Activated gamma-delta T cell treated with anti-CD3 and anti-CD28 coated beads, Interleukin-2, amount 50 U/mL, for 16 hours (primary cell): Measurements from ENCODE around the gene CLMP.
"Not testable (repeated sequence)": the region's sequence is repeated elsewhere in the genome, so short reads cannot be mapped to it uniquely, and the experiment has no call there.

ENCODE experiments used
- DNase-seq: peaks from one replicate; pipeline ENCODE4 v3.0.0-alpha.2; 2020; ENCODE audit warnings: low read depth

Gene CLMP

DNA sequence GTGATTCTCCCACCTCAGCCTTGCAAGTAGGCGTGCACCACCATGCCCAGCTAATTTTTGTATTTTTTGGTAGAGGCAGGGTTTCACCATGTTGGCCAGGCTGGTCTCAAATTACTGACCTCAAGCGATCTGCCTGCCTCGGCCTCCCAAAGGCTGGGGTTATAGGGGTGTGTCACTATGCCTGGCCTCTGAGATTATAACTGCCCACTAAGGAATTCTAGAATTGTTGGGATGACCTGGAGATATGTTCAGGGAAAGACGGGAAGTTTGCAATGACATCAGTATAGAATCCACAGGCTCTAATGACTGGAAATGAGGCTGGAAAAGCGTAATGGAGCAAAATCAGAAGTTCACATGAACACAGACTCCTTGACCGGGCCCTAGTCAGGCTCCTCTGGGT lies 62.2 kb downstream of the CLMP start:
- no peak for DNase-seq

DNA sequence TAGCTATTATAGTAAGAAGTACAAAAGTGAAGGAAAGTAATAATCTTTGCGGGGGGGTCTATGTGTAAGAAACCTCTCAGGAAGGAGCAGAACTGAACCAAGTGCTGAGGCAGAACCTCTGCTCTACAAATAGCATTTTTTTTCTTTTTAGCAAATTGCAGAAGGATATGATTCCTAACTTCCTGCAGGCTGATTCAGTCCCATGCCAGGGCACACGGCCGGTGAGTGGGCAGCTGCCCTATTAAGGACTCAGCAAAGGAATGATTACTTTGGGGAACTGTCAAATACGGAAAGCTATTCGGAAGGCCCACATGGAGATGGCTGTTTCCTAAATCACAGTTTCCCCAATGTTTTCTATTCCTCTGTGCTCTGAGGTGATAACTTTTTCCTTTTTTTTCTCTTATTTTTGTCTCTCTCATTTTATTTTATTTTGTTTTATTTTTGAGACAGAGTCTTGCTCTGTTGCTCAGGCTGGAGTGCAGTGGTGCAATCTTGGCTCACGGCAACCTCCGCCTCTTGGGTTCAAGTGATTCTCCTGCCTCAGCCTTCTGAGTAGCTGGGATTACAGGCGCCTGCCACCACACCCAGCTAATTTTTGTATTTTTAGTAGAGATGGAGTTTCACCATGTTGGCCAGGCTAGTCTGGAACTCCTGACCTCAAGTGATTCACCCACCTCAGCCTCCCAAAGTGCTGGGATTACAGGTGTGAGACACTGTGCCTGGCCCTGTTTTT lies 62.8 kb downstream of the CLMP start:
- DNase-seq: not testable (repeated sequence)

DNA sequence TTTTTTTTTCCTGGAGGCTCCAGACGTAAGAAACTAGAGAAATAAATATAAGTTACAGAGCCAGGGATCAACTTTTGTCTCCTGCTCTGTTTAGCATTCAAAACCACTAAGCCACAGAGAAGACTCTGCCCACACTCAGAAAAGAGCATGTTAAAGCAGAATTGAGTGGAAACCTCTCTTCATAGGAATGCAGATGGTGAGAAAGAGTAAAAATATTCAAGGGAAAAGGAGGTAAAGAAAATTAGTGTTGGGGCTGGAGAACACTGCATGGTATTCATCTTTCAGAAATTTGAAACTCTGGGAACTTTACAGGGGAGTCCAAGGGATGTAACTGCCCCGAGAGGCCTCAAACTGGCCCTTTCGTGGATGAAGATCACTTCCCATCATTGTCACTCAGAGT lies 65.1 kb downstream of the CLMP start:
- DNase-seq: no peak

DNA sequence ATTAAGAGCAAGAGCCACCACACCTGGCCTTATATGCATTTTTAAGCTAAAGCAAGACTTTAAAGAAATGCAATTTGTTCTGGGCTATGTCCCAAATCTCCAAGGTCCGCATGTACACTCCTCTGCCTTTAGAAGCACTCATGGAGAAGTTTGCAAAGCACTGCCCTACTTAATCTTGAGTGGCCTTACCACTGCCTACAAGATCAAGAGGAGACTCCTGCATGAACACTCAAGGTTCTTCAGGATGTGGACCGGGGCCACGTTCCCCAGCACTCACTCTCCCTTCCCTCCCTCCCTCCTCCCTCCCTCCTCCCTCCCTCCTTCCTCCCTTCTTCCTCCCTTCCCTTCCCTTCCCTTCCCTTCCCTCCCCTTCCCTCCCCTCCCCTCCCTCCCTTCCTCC lies 69.9 kb downstream of the CLMP start:
- DNase-seq: no peak

DNA sequence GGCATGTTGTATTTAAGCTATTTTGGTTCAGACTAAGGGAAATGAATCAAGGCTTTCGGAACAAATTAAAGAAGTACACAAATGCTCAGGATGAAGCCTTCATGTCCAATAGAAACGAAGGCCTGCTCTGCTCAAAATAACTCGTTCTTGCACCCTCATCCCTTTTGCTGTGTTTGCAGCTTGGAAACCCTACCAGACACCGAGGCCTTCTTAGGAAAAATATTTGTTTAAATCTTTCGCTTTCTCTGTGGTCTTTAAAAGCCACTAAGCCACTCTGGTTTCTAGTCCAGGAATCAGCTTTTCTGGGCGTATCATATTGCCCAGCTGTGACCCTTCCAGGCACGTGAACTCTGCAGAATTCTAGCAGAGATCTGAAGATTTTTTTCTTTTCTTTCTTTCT lies 72.2 kb downstream of the CLMP start:
- no peak for DNase-seq

DNA sequence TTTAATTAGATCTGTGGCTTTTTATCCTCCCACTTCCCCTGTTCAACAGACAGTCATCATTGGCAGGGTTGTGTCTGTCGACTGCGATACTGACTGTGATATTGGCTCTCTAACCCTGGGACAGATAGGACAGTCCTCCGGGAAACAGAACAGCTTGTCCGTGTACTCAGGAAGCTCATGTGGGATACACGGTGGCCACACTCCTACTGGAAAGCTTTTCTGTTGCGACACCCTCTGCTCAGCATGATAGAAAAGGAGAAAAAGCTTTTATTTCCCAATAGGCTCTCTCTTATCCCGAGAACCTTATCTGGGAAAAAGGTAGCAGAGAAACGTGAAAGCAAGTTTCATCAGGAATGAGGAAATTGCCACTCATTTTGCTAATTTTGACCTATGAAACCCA lies 72.7 kb downstream of the CLMP start:
- DNase-seq: no peak

DNA sequence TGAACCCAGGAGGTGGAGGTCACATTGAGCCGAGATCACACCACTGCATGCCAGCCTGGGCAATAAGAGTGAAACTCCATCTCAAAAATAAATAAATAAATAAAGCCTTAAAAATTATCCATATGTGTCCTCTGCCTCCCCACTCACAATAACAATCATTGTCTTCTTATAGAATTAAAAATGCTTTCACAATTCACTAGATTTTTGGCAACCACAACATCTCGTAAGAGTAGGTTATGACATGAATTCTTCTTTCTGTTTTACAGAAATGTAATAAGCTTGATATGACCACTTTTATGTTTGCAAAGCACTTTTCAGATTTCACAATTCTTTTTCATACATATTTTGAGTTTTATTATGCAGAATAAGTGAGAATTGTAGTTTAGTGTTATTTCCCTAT lies 78.6 kb downstream of the CLMP start:
- no peak for DNase-seq

DNA sequence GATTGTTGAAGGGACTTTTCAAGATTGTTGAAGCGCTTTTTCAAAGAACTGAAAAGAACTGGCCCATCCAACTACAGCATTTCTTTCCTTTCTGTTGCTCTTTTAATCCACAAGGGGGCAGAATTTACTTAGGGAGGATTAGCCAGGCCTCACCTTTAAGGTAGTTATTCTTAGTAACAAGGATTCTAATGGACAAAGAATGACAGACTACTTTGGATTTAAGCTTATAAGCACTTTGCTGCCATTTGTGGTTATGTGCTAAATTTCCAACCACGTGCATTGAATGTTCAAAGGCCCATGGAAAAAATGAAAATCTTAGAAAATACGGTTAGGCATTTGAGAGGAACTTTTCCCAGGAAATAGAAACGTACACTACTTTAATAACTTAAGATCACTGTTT lies 83.6 kb downstream of the CLMP start:
- no peak for DNase-seq

DNA sequence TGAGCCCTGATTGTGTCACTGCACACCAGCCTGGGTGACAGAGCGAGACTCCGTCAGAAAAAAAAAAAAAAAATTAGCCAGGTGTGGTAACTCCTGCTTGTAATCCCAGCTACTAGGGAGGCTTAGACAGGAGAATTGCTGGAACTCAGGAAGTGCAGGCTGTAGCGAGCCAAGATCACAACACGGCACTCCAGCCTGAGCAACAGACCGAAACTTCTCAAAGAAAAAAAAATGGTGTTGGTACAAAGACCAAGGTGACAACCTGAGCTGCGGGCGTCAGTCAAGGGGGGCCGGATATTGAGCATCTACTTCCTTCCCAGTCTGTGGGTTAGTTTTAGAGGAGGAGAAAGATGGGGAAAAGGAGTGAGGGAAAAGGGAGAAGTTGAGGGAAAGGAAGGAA lies 84.7 kb downstream of the CLMP start:
- no peak for DNase-seq

DNA sequence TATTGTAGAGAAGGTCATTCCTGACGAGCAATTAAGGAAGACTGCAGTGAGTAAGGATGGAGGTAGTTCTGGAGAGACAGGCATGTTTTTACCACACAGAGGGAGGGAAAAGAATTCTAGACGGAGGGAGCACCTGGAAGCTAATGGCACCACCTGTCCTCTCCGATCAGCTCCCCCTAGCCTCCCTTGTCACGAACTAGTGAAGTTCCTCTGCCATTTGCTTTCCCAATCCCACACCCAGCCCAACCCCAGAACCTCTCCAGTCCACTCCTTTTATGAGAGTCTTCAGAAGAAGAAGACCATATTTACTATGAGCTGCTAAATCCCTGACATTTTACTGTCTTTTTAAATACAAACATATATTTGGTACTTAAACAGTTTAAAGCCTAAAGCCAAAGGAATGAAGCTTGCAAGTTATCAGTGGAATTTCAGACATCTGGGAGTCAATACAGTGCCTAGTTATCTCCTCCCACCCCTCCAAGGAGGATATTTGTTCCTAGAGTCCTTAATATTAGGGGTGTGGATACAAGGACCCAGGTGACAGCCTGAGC lies 87.0 kb downstream of the CLMP start:
- DNase-seq: no peak

DNA sequence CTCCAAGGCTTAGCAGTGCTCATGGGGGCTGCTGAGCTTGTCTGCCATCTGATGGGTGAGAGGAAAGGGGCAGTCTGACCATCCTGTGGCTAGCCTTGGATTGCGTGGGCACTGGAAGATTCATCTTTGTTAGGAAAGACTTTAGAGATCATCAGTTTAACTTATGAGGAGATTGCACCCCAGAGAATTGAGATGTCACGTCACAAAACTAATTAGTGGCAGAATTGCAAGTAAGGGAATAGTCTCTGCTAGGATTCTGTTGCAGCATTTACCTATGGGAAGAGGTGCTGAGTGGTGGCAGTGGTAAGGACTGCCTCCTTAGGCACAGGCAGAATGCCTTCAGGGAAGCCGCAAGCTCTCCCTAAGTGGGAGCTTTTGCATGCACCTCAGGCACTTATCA lies 90.4 kb downstream of the CLMP start:
- no peak for DNase-seq

DNA sequence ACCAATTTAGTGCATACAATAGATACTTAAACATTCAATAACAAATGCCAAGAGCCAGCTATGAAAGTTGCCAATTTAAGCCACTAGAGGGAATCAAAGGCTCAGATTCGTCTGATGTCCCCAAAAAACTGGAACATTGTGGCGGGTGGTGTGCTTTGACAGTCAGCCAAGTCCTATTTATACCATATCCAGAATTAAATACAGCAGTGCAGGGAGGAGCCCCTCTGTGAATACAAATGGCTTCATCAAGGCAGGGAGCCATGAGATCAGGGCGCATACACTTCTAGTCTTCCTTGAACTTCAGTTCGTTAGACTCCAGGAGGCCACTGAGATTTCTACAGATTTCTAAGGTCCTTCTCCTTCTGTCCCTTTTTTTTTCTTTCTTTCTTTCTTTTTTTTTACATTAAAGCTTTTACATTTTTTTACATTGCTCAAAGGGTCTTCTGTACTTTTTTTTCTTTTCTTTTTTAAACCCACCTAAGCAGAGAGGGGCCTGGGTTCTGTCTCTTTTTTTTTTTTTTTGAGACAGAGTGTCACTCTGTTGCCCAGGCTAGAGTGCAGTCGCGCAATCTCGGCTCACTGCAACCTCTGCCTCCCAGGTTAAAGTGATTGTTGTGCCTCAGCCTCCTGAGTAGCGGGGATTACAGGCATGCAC lies 91.6 kb downstream of the CLMP start:
- DNase-seq: peak; percentile 2

DNA sequence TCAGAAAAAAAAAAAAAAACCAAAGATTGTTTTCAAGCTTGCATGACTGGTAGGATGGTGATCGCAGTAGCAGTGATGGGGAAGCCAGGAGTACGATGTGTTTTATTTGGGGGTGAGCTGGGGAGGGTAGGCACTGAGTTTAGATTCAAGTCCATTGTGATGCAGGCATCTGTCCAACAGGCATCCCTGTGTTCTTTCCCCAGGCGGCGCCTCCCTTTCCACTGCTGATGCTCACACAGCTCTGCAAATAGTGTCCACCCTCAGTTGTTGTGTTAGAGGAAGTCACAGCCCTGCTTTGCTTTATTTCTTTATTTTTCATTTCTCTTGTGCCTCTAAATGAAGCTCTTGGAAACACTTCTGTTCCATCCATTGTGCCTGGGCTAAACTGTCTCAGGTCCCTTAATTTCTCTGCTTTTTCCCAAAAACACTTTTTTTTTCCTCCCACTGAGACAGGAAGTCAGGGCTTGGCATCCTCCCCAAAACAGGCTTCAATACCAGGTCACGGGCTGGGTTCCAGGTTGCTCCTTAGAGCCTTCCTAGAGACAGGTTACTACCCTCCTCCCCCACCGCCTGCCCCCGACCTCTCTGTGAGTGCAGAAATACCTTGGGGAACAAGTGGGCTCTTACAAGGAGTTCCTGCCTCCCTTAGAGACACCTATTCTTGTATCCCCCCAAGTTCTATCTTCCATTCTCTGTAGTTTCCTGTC lies 94.5 kb downstream of the CLMP start:
- no peak for DNase-seq

DNA sequence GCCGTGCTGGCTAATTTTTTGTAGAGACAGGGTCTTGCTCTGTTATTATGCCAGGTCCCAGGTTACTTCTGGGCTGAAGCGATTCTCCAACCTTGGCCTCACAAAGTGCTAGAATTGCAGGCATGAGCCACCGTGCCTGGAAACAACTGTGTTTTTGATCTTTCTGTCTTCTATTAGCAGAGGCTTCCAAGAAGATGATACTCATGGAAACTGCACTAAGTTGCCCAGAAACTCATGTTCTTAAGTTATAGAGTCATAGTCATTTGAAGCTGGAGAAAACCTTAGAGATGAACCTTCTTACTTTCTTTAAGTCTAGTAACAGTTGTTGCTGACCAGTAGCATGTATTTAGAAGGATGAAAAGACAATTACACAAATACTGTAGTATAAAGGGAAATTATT lies 96.1 kb downstream of the CLMP start:
- no peak for DNase-seq

DNA sequence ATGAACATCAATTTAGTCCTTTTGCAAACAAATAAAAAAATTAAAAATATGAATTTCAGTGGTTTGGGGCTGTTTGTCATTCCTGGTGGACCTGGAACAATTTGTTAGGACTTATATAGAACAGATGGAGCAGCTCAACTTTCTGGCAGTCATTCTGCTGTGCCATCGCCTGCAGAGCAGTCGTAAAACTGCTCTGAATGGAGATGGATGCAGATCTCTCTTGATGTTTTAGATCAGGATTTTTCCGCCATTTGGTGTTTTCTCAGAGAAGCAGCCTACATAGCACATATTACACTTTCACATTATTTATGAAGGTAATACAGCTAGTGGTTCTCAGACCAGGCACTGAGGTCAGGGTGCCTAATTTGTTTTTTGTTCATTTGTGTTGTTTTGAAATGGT lies 101.3 kb downstream of the CLMP start:
- DNase-seq: no peak

DNA sequence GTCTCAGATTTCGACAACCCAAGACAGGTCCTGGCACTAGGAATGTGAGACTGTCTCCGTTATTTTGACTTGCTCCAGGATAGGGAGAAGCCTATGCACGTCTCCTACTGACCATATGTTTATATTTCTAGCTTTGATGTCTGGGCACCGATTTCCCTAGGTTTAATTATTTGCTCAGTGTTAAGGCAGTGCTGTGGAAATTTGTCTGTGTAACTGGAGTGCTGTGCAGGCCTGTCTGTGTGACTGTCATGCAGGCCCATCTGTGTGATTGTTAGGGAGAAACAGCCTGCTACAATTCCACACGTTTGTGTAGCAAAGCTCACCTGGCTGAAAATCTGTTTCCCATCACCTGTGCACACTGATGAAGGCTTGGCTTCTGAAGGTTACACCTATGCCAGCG lies 103.5 kb downstream of the CLMP start:
- no peak for DNase-seq

DNA sequence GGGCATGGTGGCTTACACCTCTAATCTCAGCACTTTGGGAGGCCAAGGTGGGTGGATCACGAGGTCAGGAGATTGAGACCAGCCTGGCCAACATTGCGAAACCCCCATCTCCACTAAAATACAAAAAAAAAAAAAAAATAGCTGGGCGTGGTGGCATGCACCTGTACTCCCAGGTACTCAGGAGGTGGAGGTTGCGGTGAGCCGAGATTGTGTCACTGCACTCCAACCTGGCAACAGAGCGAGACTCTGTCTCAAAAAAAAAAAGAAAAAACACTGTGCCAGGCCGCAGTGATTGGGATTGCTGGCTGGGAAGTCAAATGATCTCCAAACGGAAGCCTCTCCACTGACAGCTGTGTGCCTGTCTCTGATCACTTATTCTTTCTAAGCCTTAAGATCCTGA lies 104.9 kb downstream of the CLMP start:
- not testable (repeated sequence) for DNase-seq

DNA sequence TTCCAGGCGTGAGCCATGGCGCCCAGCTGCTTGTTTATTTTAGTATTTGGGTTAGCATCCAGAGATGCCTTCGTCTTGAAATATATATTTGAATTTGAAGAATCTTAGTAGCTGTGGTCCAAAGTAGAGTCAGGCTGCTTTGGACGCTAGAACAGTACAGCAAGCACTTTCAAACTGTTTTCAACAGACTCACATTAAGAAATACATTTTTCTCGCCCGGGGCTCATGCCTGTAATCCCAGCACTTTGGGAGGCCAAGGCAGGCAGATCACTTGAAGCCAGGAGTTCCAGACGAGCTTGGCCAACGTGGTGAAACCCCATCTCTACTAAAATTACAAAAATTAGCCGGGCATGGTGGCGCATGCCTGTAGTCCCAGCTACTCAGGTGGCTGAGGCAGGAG lies 106.2 kb downstream of the CLMP start:
- DNase-seq: not testable (repeated sequence)

DNA sequence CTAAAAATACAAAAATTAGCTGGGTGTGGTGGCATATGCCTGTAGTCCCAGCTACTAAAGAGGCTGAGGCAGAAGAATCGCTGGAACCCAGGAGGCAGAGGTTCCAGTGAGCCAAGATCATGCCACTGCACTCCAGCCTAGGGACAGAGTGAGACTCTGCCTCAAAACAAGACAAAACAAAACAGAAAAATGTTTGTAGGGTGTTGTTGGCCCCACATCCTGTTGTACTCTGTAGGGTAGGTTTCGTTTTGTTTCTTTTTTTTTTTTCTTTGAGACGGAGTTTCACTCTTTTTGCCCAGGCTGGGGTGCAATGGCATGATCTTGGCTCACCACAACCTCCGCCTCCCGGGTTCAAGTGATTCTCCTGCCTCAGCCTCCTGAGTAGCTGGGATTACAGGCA lies 107.4 kb downstream of the CLMP start:
- not testable (repeated sequence) for DNase-seq

DNA sequence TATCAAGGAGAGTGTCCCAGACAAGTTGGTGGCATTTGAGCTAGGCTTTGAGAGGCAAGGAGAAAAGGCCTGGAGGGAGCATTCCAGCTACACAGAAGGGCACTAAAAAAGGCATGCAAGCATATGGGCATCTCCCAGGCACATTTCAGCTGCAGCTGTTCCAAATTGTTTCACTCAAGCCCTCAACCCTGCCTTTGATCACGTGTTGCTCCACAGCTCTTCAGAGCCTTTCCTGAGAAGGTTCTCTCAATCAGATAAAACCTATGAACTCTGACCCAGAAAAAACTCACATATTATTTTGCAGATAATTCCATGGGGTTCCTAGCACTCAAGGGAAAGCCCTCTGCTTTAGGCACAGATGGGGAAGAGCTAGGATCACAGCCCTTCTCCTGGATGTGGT lies 108.7 kb downstream of the CLMP start:
- no peak for DNase-seq

DNA sequence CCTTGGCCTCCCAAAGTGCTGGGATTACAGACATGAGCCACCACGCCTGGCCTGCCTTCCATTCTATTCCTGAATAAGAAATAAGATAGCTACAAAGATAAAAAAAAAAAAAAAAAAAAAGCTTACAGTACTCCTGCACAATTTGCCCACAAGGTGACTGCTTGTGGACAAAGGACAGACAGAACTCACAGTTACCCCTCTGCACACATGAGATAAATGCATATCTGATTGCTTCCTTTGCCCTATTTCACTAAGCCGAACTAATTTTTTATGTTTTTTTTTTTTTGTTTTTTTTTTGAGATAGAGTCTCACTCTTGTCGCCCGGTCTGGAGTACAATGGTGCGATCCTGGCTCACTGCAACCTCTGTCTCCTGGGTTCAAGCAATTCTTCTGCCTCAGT lies 109.6 kb downstream of the CLMP start:
- no peak for DNase-seq

DNA sequence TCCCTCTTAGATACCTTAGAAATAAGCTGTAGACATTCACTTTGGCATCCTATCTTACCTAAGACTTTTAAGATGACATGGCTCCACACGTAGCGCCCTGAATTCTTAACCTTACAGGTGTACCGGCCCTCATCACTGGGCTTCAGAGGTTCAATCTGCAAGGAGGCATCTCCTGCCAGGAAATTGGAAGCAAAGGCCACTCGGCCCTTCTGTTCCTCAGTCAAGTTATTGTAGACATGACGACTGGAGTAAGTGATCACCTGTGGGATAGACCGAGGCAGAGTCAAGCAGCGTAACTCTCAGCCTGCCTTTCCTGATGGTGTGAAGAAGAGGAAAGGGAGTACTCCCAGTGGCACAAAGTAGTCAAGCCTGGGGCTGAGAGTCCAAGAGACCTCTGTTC lies 110.6 kb downstream of the CLMP start:
- no peak for DNase-seq

DNA sequence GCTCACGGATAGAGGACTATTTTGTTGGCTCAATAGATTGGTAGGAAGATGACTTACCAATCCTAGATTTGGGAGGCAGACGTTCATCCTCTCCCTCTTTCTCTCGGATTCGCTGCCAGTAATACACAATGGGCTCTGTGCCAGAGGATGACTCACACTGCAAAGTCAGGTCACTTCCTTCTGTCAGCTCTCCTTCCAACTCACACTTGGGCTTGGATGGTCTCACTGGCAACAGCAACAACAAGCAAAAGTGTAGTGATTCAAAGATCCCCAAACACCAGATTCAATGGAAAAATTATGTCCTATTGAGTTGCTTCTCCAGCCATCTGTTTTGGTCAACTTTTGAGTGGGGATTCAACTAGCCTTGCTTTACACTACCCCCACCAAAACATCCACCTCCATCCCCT lies 111.4 kb downstream of the CLMP start:
- peak; percentile 43 for DNase-seq
